ENCODE results near the gene TGFB2. TPM values are rescaled to one million over a fixed set of nuclear protein-coding genes. Genes with fewer than 3 reads are reported as not detected.

Gene TGFB2
- polyA plus RNA-seq, 1 donor (not counting 4 experiments of a cell fraction or from before 2014, with no cell fraction given): 21.5 TPM

DNA sequence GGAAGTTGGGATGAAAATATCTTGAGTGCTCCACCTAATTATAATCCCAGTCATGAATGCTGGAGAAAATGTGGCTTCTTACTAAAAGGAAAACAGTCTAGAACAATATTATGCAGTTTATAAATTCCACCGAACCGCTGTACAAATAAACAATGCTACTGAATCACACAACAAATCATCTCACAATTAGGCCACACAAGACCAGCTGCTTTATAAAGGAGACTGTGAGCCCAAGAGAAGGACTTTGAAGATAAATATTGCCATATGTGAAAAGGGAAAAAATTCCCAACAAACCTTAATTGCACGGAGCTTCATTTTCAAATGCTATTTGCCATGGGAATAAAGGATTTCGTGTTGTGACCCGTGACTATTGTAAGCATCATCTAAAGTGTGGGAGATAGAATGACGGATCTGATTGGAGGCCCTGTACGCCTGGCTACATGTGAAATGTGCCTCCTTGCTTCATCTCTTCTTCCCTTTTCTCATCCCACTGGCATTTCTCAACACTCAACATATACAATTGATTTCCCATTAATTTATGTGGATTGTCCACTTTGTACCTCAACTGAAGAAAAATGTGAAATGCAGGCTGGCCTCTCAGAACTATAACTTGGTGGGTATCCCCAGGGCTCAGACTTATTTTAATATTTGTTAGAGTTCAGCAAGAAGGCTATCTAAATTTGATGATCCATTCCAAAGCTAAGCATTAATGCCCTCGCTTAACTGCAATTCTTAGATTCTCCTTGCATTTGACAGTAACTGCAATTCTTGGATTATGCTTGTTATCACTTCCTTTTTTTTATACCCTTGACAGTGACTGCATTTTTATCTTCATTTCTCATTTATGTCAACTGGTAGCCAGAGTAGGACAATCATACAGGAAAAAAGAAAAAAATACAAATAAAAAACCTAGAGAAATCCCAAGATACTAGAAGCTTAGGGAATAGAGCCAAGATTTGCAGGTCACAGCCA is 122.3 kb downstream of the TGFB2 start:
- no peaks in the 10 kb centered on the region for H3K27me3 ChIP-seq (ENCODE audit: control insufficient read depth, extremely low read depth, insufficient read depth, low read length)
- DNase-seq (ENCODE audit: low read depth, low spot score) (no peak), FAIRE-seq (no peak)
- peaks cover 9% of the 10 kb centered on the region for H3K4me1 ChIP-seq (ENCODE audit: control insufficient read depth, extremely low read depth, insufficient read depth, low read length)
- H3K36me3 ChIP-seq (ENCODE audit: control insufficient read depth in 2 of 2, extremely low read depth in 1 of 2, insufficient read depth in 2 of 2, low read length in 2 of 2): no peaks in the 10 kb centered on the region
- H3K9ac ChIP-seq (ENCODE audit: control insufficient read depth, extremely low read depth, insufficient read depth, low read length): no peak overlapping the region
- no peaks in the 10 kb centered on the region for H4K20me1 ChIP-seq (ENCODE audit: control insufficient read depth, extremely low read depth, insufficient read depth, low read length)
- TF ChIP-seq EZH2 (IDR thresholded peaks at IDR 0.05; ENCODE audit: low read length): no peak
- TF ChIP-seq, protein P1, sequence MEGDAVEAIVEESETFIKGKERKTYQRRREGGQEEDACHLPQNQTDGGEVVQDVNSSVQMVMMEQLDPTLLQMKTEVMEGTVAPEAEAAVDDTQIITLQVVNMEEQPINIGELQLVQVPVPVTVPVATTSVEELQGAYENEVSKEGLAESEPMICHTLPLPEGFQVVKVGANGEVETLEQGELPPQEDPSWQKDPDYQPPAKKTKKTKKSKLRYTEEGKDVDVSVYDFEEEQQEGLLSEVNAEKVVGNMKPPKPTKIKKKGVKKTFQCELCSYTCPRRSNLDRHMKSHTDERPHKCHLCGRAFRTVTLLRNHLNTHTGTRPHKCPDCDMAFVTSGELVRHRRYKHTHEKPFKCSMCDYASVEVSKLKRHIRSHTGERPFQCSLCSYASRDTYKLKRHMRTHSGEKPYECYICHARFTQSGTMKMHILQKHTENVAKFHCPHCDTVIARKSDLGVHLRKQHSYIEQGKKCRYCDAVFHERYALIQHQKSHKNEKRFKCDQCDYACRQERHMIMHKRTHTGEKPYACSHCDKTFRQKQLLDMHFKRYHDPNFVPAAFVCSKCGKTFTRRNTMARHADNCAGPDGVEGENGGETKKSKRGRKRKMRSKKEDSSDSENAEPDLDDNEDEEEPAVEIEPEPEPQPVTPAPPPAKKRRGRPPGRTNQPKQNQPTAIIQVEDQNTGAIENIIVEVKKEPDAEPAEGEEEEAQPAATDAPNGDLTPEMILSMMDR (optimal IDR thresholded peaks at IDR 0.05 in 1 of 3, IDR thresholded peaks at IDR 0.05 in 1 of 3, conservative IDR thresholded peaks at IDR 0.05 in 1 of 3; ENCODE audit: extremely low read depth in 1 of 3, insufficient read depth in 2 of 3, low read length in 3 of 3): no peak
- no peaks in the 10 kb centered on the region for H3K9me3 ChIP-seq (ENCODE audit: control insufficient read depth, low read depth, low read length)
- no peak overlapping the region for H3K4me3 ChIP-seq (ENCODE audit: control insufficient read depth in 2 of 3, extremely low read depth in 1 of 3, insufficient read depth in 2 of 3, low read depth in 1 of 3, low read length in 3 of 3)
- no peak overlapping the region for H3K4me2 ChIP-seq (ENCODE audit: control insufficient read depth, extremely low read depth, insufficient read depth, low read depth, low read length)
- H3K9me1 ChIP-seq (ENCODE audit: control insufficient read depth, extremely low read depth, insufficient read depth, low read length): no peaks in the 10 kb centered on the region
- no peak overlapping the region for H2AFZ ChIP-seq (ENCODE audit: control insufficient read depth, low read length)
- H3K27ac ChIP-seq (ENCODE audit: control insufficient read depth, insufficient read depth, low read length): no peak overlapping the region
- dilution Hi-C loops (cut with MboI; ENCODE audit: extremely low pct_ligation_motif_present, low sequenced_read_pairs): no loop called here
- H3K79me2 ChIP-seq (ENCODE audit: control insufficient read depth, insufficient read depth, low read length): no peaks in the 10 kb centered on the region

DNA sequence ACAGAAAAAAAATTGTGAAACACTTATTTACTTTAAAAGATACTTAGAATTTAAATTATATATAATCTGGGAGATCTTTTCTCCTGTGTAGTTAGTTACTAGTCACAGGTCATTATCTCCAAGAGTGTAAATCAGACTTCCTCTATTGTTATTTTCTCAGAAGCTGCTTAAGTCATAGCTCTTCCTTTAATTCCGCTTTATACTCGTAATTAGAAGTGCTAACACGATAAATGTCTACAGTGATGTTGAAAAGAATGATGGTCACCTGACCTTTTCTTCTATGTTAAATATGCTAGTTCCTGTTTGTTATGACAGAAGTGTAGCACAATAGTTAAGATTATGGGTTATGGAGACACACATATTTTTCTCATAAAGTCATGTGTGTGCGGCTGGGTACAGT is 123.6 kb downstream of the TGFB2 start:
- no peaks in the 10 kb centered on the region for H3K27me3 ChIP-seq (ENCODE audit: control insufficient read depth, extremely low read depth, insufficient read depth, low read length)
- H3K36me3 ChIP-seq (ENCODE audit: control insufficient read depth in 2 of 2, extremely low read depth in 1 of 2, insufficient read depth in 2 of 2, low read length in 2 of 2): no peaks in the 10 kb centered on the region
- no peaks in the 10 kb centered on the region for H3K9me1 ChIP-seq (ENCODE audit: control insufficient read depth, extremely low read depth, insufficient read depth, low read length)
- no peaks in the 10 kb centered on the region for H4K20me1 ChIP-seq (ENCODE audit: control insufficient read depth, extremely low read depth, insufficient read depth, low read length)
- FAIRE-seq: no peak
- no peak overlapping the region for H3K9ac ChIP-seq (ENCODE audit: control insufficient read depth, extremely low read depth, insufficient read depth, low read length)
- peaks cover under 1% of the 10 kb centered on the region for H3K4me1 ChIP-seq (ENCODE audit: control insufficient read depth, extremely low read depth, insufficient read depth, low read length)
- H2AFZ ChIP-seq (ENCODE audit: control insufficient read depth, low read length): no peak overlapping the region
- H3K4me3 ChIP-seq (ENCODE audit: control insufficient read depth in 2 of 3, extremely low read depth in 1 of 3, insufficient read depth in 2 of 3, low read depth in 1 of 3, low read length in 3 of 3): no peak overlapping the region
- H3K4me2 ChIP-seq (ENCODE audit: control insufficient read depth, extremely low read depth, insufficient read depth, low read depth, low read length): no peak overlapping the region
- no peaks in the 10 kb centered on the region for H3K79me2 ChIP-seq (ENCODE audit: control insufficient read depth, insufficient read depth, low read length)
- dilution Hi-C loops (cut with MboI; ENCODE audit: extremely low pct_ligation_motif_present, low sequenced_read_pairs): no loop called here
- H3K9me3 ChIP-seq (ENCODE audit: control insufficient read depth, low read depth, low read length): no peaks in the 10 kb centered on the region
- TF ChIP-seq, protein P1 (optimal IDR thresholded peaks at IDR 0.05 in 1 of 3, IDR thresholded peaks at IDR 0.05 in 1 of 3, conservative IDR thresholded peaks at IDR 0.05 in 1 of 3; ENCODE audit: extremely low read depth in 1 of 3, insufficient read depth in 2 of 3, low read length in 3 of 3): no peak
- no peak for TF ChIP-seq EZH2 (IDR thresholded peaks at IDR 0.05; ENCODE audit: low read length)
- DNase-seq (ENCODE audit: low read depth, low spot score): no peak
- H3K27ac ChIP-seq (ENCODE audit: control insufficient read depth, insufficient read depth, low read length): no peak overlapping the region

Data from keratinocyte (primary cell).